Measurements from ENCODE around the gene RPP25L.

DNA sequence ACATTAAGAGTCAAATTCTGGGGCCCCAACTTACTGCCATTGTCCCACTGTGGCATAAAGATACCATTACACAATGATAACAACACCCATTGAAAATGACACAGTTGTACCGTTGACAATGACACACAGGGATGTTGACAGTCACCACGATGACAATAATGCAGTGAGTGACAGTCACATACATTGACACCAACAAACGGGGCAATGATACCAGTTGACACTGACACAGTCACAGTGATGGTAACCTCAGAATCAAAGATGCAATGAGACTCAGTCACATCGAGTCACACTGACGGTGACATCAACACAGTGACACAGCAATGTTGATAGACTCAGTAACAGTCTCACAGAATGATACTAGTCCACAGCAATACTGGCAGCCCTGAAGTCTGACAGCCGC lies 39.3 kb downstream of the RPP25L start:
- TF ChIP-seq, protein P1, sequence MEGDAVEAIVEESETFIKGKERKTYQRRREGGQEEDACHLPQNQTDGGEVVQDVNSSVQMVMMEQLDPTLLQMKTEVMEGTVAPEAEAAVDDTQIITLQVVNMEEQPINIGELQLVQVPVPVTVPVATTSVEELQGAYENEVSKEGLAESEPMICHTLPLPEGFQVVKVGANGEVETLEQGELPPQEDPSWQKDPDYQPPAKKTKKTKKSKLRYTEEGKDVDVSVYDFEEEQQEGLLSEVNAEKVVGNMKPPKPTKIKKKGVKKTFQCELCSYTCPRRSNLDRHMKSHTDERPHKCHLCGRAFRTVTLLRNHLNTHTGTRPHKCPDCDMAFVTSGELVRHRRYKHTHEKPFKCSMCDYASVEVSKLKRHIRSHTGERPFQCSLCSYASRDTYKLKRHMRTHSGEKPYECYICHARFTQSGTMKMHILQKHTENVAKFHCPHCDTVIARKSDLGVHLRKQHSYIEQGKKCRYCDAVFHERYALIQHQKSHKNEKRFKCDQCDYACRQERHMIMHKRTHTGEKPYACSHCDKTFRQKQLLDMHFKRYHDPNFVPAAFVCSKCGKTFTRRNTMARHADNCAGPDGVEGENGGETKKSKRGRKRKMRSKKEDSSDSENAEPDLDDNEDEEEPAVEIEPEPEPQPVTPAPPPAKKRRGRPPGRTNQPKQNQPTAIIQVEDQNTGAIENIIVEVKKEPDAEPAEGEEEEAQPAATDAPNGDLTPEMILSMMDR (IDR thresholded peaks at IDR 0.05), result no peak
- TF ChIP-seq POLR2A (IDR thresholded peaks at IDR 0.05), result no peak
